Neural cell (in vitro differentiated cells): Measurements from ENCODE around the gene TRAF6.

ENCODE experiments used
- EP300 ChIP-seq: fragments of 450-650 bp; conservative IDR thresholded peaks from 2 replicates; pipeline ENCODE4 v1.6.1; 2014; ENCODE audit warnings: antibody characterized with exemption, mild to moderate bottlenecking, moderate library complexity; ENCODE audit not compliant: poor library complexity, severe bottlenecking
- EZH2 ChIP-seq: fragments of 200-600, 300-800 bp; shearing (Covaris generic), sonication (generic); IDR thresholded peaks from 2 replicates; pipeline ENCODE4 v1.6.1; 2014; ENCODE audit warnings: antibody characterized with exemption, low read length, borderline replicate concordance, mild to moderate bottlenecking; ENCODE audit not compliant: insufficient read depth, poor library complexity, severe bottlenecking
- MXI1 ChIP-seq: fragments of 450-650 bp; conservative IDR thresholded peaks from 2 replicates; pipeline ENCODE4 v1.6.1; 2014; ENCODE audit warnings: antibody characterized with exemption, mild to moderate bottlenecking; ENCODE audit not compliant: poor library complexity, severe bottlenecking
- POLR2AphosphoS5 ChIP-seq: IDR thresholded peaks from 2 replicates; pipeline ENCODE4 v1.6.1; 2012
- RAD21 ChIP-seq: fragments of 450-650 bp; conservative IDR thresholded peaks from 2 replicates; pipeline ENCODE4 v1.6.1; 2014; ENCODE audit warnings: antibody characterized with exemption, mild to moderate bottlenecking, moderate library complexity
- SMC3 ChIP-seq: fragments of 450-650 bp; conservative IDR thresholded peaks from 2 replicates; pipeline ENCODE4 v1.6.1; 2014; ENCODE audit warnings: antibody characterized with exemption, mild to moderate bottlenecking, moderate library complexity; ENCODE audit not compliant: poor library complexity
- TAF1 ChIP-seq: IDR thresholded peaks from 2 replicates; pipeline ENCODE4 v1.6.1; 2012; ENCODE audit warnings: low read depth
- TF ChIP-seq, protein P1 (sequence below): fragments of 450-650 bp; IDR thresholded peaks from 2 replicates; pipeline ENCODE4 v1.5.1; 2014; ENCODE audit warnings: antibody characterized with exemption, mild to moderate bottlenecking, moderate library complexity; ENCODE audit not compliant: poor library complexity, severe bottlenecking
- TF ChIP-seq, protein P2 (sequence below): IDR thresholded peaks from 2 replicates; pipeline ENCODE4 v1.6.1; 2012; ENCODE audit warnings: borderline replicate concordance

DNA sequence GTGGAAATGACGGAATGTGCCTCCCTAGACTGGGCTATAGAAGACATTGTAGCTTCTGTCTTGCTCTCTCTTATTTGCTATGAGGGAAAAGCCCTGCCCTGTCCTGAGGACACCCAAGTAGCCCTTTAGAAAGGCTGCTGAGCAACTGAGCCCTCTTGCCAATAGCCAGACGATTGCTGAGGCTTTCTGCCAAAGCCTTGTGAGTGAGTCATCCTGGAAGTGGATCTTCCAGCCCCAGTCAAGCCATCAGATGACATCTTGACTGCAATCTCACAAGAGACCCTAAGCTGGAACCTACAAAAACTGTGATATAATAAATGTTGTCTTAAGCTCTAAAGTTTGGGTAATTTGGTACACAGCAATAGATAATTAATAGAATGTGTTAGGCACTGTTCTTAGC, 3.9 kb upstream of the TRAF6 start:
- TF ChIP-seq, protein P1, sequence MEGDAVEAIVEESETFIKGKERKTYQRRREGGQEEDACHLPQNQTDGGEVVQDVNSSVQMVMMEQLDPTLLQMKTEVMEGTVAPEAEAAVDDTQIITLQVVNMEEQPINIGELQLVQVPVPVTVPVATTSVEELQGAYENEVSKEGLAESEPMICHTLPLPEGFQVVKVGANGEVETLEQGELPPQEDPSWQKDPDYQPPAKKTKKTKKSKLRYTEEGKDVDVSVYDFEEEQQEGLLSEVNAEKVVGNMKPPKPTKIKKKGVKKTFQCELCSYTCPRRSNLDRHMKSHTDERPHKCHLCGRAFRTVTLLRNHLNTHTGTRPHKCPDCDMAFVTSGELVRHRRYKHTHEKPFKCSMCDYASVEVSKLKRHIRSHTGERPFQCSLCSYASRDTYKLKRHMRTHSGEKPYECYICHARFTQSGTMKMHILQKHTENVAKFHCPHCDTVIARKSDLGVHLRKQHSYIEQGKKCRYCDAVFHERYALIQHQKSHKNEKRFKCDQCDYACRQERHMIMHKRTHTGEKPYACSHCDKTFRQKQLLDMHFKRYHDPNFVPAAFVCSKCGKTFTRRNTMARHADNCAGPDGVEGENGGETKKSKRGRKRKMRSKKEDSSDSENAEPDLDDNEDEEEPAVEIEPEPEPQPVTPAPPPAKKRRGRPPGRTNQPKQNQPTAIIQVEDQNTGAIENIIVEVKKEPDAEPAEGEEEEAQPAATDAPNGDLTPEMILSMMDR: no peak
- TF ChIP-seq EP300 (no peak), RAD21 (no peak), POLR2AphosphoS5 (no peak), EZH2 (no peak), MXI1 (no peak), SMC3 (no peak), TAF1 (no peak)
- TF ChIP-seq, protein P2, sequence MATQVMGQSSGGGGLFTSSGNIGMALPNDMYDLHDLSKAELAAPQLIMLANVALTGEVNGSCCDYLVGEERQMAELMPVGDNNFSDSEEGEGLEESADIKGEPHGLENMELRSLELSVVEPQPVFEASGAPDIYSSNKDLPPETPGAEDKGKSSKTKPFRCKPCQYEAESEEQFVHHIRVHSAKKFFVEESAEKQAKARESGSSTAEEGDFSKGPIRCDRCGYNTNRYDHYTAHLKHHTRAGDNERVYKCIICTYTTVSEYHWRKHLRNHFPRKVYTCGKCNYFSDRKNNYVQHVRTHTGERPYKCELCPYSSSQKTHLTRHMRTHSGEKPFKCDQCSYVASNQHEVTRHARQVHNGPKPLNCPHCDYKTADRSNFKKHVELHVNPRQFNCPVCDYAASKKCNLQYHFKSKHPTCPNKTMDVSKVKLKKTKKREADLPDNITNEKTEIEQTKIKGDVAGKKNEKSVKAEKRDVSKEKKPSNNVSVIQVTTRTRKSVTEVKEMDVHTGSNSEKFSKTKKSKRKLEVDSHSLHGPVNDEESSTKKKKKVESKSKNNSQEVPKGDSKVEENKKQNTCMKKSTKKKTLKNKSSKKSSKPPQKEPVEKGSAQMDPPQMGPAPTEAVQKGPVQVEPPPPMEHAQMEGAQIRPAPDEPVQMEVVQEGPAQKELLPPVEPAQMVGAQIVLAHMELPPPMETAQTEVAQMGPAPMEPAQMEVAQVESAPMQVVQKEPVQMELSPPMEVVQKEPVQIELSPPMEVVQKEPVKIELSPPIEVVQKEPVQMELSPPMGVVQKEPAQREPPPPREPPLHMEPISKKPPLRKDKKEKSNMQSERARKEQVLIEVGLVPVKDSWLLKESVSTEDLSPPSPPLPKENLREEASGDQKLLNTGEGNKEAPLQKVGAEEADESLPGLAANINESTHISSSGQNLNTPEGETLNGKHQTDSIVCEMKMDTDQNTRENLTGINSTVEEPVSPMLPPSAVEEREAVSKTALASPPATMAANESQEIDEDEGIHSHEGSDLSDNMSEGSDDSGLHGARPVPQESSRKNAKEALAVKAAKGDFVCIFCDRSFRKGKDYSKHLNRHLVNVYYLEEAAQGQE: no peak
